ENCODE results near the gene LRRTM3.

The LRRTM3 gene

GRCh38 chr10:66927251-66927935 is 1.6 kb downstream of the LRRTM3 start:
- TF ChIP-seq CTCF (IDR thresholded peaks at IDR 0.05) = no peak
- Histone ChIP-seq H3K4me3 (ENCODE audit: low read depth in 1 of 2, low read length in 1 of 2) (no peak overlapping the region), H3K4me1 (ENCODE audit: control insufficient read depth in 1 of 2, insufficient read depth in 1 of 2, low read depth in 1 of 2, low read length in 1 of 2) (no peaks in the 10 kb centered on the region), H3K36me3 (no peaks in the 10 kb centered on the region), H3K27ac (no peak overlapping the region), H3K27me3 (peaks cover 54% of the 10 kb centered on the region), H3K9me3 (no peaks in the 10 kb centered on the region)

- Histone ChIP-seq H3K4me1 (ENCODE audit: control insufficient read depth in 1 of 2, insufficient read depth in 1 of 2, low read depth in 1 of 2, low read length in 1 of 2) (no peaks in the 10 kb centered on the region), H3K27me3 (peaks cover 54% of the 10 kb centered on the region), H3K36me3 (no peaks in the 10 kb centered on the region), H3K4me3 (ENCODE audit: low read depth in 1 of 2, low read length in 1 of 2) (no peak overlapping the region), H3K9me3 (no peaks in the 10 kb centered on the region), H3K27ac (no peak overlapping the region)
- no peak for TF ChIP-seq CTCF (IDR thresholded peaks at IDR 0.05)
Observed at GRCh38 chr10:66927971-66928770, 2.3 kb downstream of the LRRTM3 start.

GRCh38 chr10:66928776-66929175 is 2.9 kb downstream of the LRRTM3 start:
- H3K4me3 ChIP-seq (ENCODE audit: low read depth in 1 of 2, low read length in 1 of 2) = no peak overlapping the region
- TF ChIP-seq CTCF (IDR thresholded peaks at IDR 0.05) = no peak
- no peak overlapping the region for H3K27ac ChIP-seq
- H3K9me3 ChIP-seq = no peaks in the 10 kb centered on the region
- peaks cover 54% of the 10 kb centered on the region for H3K27me3 ChIP-seq
- H3K36me3 ChIP-seq = no peaks in the 10 kb centered on the region
- no peaks in the 10 kb centered on the region for H3K4me1 ChIP-seq (ENCODE audit: control insufficient read depth in 1 of 2, insufficient read depth in 1 of 2, low read depth in 1 of 2, low read length in 1 of 2)

- H3K9me3 ChIP-seq = no peaks in the 10 kb centered on the region
- no peaks in the 10 kb centered on the region for H3K4me1 ChIP-seq (ENCODE audit: control insufficient read depth in 1 of 2, insufficient read depth in 1 of 2, low read depth in 1 of 2, low read length in 1 of 2)
- peaks cover 54% of the 10 kb centered on the region for H3K27me3 ChIP-seq
- TF ChIP-seq CTCF (IDR thresholded peaks at IDR 0.05) = no peak
- H3K27ac ChIP-seq = no peak overlapping the region
- no peaks in the 10 kb centered on the region for H3K36me3 ChIP-seq
- H3K4me3 ChIP-seq (ENCODE audit: low read depth in 1 of 2, low read length in 1 of 2) = no peak overlapping the region
Observed at GRCh38 chr10:66929375-66929774, 3.5 kb downstream of the LRRTM3 start.

GRCh38 chr10:66931340-66931948 is 5.6 kb downstream of the LRRTM3 start:
- Histone ChIP-seq H3K9me3 (no peaks in the 10 kb centered on the region), H3K27me3 (peaks cover 42% of the 10 kb centered on the region), H3K4me1 (ENCODE audit: control insufficient read depth in 1 of 2, insufficient read depth in 1 of 2, low read depth in 1 of 2, low read length in 1 of 2) (no peaks in the 10 kb centered on the region), H3K27ac (no peak overlapping the region), H3K4me3 (ENCODE audit: low read depth in 1 of 2, low read length in 1 of 2) (no peak overlapping the region), H3K36me3 (no peaks in the 10 kb centered on the region)
- no peak for TF ChIP-seq CTCF (IDR thresholded peaks at IDR 0.05)

Data from neutrophil (primary cell).